H1 (cell line): ENCODE results near the gene ASS1. TPM values are rescaled to one million over a fixed set of nuclear protein-coding genes. Genes with fewer than 3 reads are reported as not detected.

Experiments
- CHD7 ChIP-seq: fragments of 300-600 bp; sonication (generic); IDR thresholded peaks from 2 replicates; pipeline ENCODE4 v1.7.1; 2012; ENCODE audit warnings: low read length, moderate library complexity, mild to moderate bottlenecking, inconsistent platforms; ENCODE audit not compliant: insufficient replicate concordance
- EP300 ChIP-seq, 2 experiments: IDR thresholded peaks; 1 replicate in 1 of 2; 2 replicates in 1 of 2; pipeline ENCODE4 v1.6.1; 2011 to 2012; ENCODE audit warnings: low read depth in 2 of 2, low read length in 2 of 2, mild to moderate bottlenecking in 2 of 2, borderline replicate concordance in 1 of 2, inconsistent platforms in 1 of 2, moderate library complexity in 1 of 2
- NANOG ChIP-seq: IDR thresholded peaks from 2 replicates; pipeline ENCODE4 v1.6.1; 2011; ENCODE audit warnings: low read length, low read depth, mild to moderate bottlenecking, inconsistent platforms; ENCODE audit not compliant: insufficient read depth, poor library complexity, severe bottlenecking
- SAP30 ChIP-seq: fragments of 300-600 bp; sonication (generic); IDR thresholded peaks from 2 replicates; pipeline ENCODE4 v1.7.1; 2012; ENCODE audit warnings: low read length, moderate library complexity, mild to moderate bottlenecking, inconsistent platforms; ENCODE audit not compliant: insufficient read depth, insufficient replicate concordance
- TAF1 ChIP-seq: IDR thresholded peaks from 2 replicates; pipeline ENCODE4 v1.6.1; 2011; ENCODE audit warnings: mild to moderate bottlenecking, low read depth, low read length
- YY1 ChIP-seq: IDR thresholded peaks from 2 replicates; pipeline ENCODE4 v1.6.1; 2011; ENCODE audit warnings: low read depth, mild to moderate bottlenecking, low read length
- polyA plus RNA-seq, 7 experiments: library from polyadenylated mRNA; depleted of rRNA in 3 of 7; stranded (reverse) in 5 of 7; unstranded in 2 of 7; fragments of >200 nt in 5 of 7; fragments of 200-250 nt in 2 of 7; gene quantifications; 1 replicate in 5 of 7; 2 replicates in 1 of 7; 4 replicates in 1 of 7; pipeline versions ENCODE4 v1.2.1 to v1.2.3, GENCODE V29; 2011 to 2013; ENCODE audit warnings: missing spikeins in 2 of 7, mixed read lengths in 2 of 7
- total RNA-seq: library from RNA; stranded (reverse); fragmentation: NEBNext Ultra II Directional; extraction: Animal tissue kit (Norgen Biotek cat#: 25700); gene quantifications from 2 replicates; pipeline ENCODE4 v1.2.1, GENCODE V29; 2021

The ASS1 gene
- total and polyA plus RNA-seq, 2 of the 8 experiments (the other 6 are each of a cell fraction or from before 2014, with no cell fraction given): 108 to 296 TPM

GRCh38 chr9:130497139-130497538 is 52.4 kb downstream of the ASS1 start (continued):
- TF ChIP-seq CHD7 (no peak), NANOG (no peak), TAF1 (no peak), YY1 (no peak), SAP30 (no peak), EP300 (IDR thresholded peaks at IDR 0.05; ENCODE audit: borderline replicate concordance in 1 of 2, low read depth in 2 of 2, low read length in 2 of 2) (no peak)
- TF ChIP-seq, all 59 proteins: peak for 0
